Fibroblast of peridontal ligament (primary cell): ENCODE measurements around the gene MAB21L1.

Experiments used
- DNase-seq: peaks from one replicate; pipeline ENCODE4 v3.0.0-alpha.2; 2010; ENCODE audit errors: extremely low read depth

MAB21L1 gene

GRCh38 chr13:35475960-35476943 is at the start of gene MAB21L1:
MAB21L1 (minus strand) TSS chr13:35476689; CDS start chr13:35476138, 551 bp downstream.
- DNase-seq = peak; percentile 88

- DNase-seq = no peak
Observed at GRCh38 chr13:35524171-35524570, 47.7 kb upstream of the MAB21L1 start.

GRCh38 chr13:35518337-35518946 is 42.0 kb upstream of the MAB21L1 start:
- peak; percentile 22 for DNase-seq

- no peak for DNase-seq
Observed at GRCh38 chr13:35514801-35515502, 38.5 kb upstream of the MAB21L1 start.

- no peak for DNase-seq
Observed at GRCh38 chr13:35514061-35514477, 37.6 kb upstream of the MAB21L1 start.

GRCh38 chr13:35512271-35512920 is 35.9 kb upstream of the MAB21L1 start:
- DNase-seq = peak; percentile 98

- DNase-seq = no peak
Observed at GRCh38 chr13:35502456-35502855, 26.0 kb upstream of the MAB21L1 start.

- no peak for DNase-seq
Observed at GRCh38 chr13:35501661-35502235, 25.3 kb upstream of the MAB21L1 start.

GRCh38 chr13:35500144-35500543 is 23.7 kb upstream of the MAB21L1 start:
- no peak for DNase-seq

GRCh38 chr13:35499676-35500075 is 23.2 kb upstream of the MAB21L1 start:
- DNase-seq = no peak

- no peak for DNase-seq
Observed at GRCh38 chr13:35499196-35499662, 22.7 kb upstream of the MAB21L1 start.

GRCh38 chr13:35498231-35498630 is 21.7 kb upstream of the MAB21L1 start:
- no peak for DNase-seq

GRCh38 chr13:35496761-35497386 is 20.4 kb upstream of the MAB21L1 start:
- DNase-seq = peak; percentile 68

- DNase-seq = no peak
Observed at GRCh38 chr13:35496006-35496405, 19.5 kb upstream of the MAB21L1 start.

- no peak for DNase-seq
Observed at GRCh38 chr13:35489050-35489449, 12.6 kb upstream of the MAB21L1 start.

- DNase-seq = no peak
Observed at GRCh38 chr13:35485424-35485823, 8.9 kb upstream of the MAB21L1 start.

- no peak for DNase-seq
Observed at GRCh38 chr13:35484384-35484783, 7.9 kb upstream of the MAB21L1 start.

- DNase-seq = no peak
Observed at GRCh38 chr13:35483761-35484160, 7.3 kb upstream of the MAB21L1 start.

- no peak for DNase-seq
Observed at GRCh38 chr13:35482527-35482926, 6.0 kb upstream of the MAB21L1 start.

GRCh38 chr13:35481777-35482176 is 5.3 kb upstream of the MAB21L1 start:
- no peak for DNase-seq

- peak; percentile 17 for DNase-seq
Observed at GRCh38 chr13:35480346-35480745, 3.9 kb upstream of the MAB21L1 start.
